ENCODE results near the gene SNED1.

Gene SNED1

GRCh38 chr2:240965905-240966456 lies 32.4 kb upstream of the SNED1 start:
- Histone ChIP-seq H3K27me3 (peaks cover 5% of the 10 kb centered on the region), H3K4me1 (ENCODE audit: control insufficient read depth in 1 of 2, insufficient read depth in 1 of 2, low read depth in 1 of 2, low read length in 1 of 2) (peaks cover 0 to 4% of the 10 kb centered on the region in 2 experiments), H3K36me3 (no peaks in the 10 kb centered on the region), H3K27ac (no peak overlapping the region), H3K4me3 (ENCODE audit: low read depth in 1 of 2, low read length in 1 of 2) (no peak overlapping the region), H3K9me3 (no peaks in the 10 kb centered on the region)
- TF ChIP-seq, protein P1, sequence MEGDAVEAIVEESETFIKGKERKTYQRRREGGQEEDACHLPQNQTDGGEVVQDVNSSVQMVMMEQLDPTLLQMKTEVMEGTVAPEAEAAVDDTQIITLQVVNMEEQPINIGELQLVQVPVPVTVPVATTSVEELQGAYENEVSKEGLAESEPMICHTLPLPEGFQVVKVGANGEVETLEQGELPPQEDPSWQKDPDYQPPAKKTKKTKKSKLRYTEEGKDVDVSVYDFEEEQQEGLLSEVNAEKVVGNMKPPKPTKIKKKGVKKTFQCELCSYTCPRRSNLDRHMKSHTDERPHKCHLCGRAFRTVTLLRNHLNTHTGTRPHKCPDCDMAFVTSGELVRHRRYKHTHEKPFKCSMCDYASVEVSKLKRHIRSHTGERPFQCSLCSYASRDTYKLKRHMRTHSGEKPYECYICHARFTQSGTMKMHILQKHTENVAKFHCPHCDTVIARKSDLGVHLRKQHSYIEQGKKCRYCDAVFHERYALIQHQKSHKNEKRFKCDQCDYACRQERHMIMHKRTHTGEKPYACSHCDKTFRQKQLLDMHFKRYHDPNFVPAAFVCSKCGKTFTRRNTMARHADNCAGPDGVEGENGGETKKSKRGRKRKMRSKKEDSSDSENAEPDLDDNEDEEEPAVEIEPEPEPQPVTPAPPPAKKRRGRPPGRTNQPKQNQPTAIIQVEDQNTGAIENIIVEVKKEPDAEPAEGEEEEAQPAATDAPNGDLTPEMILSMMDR (IDR thresholded peaks at IDR 0.05): no peak

- no peak overlapping the region for H3K27ac ChIP-seq
- H3K36me3 ChIP-seq: no peaks in the 10 kb centered on the region
- no peak overlapping the region for H3K4me3 ChIP-seq (ENCODE audit: low read depth in 1 of 2, low read length in 1 of 2)
- H3K9me3 ChIP-seq: no peaks in the 10 kb centered on the region
- peaks cover 5% of the 10 kb centered on the region for H3K27me3 ChIP-seq
- TF ChIP-seq, protein P1 (IDR thresholded peaks at IDR 0.05): no peak
- H3K4me1 ChIP-seq (ENCODE audit: control insufficient read depth in 1 of 2, insufficient read depth in 1 of 2, low read depth in 1 of 2, low read length in 1 of 2): peaks cover 0 to 4% of the 10 kb centered on the region in 2 experiments
These were observed 31.9 kb upstream of the SNED1 start for GRCh38 chr2:240966457-240966905.

DNA sequence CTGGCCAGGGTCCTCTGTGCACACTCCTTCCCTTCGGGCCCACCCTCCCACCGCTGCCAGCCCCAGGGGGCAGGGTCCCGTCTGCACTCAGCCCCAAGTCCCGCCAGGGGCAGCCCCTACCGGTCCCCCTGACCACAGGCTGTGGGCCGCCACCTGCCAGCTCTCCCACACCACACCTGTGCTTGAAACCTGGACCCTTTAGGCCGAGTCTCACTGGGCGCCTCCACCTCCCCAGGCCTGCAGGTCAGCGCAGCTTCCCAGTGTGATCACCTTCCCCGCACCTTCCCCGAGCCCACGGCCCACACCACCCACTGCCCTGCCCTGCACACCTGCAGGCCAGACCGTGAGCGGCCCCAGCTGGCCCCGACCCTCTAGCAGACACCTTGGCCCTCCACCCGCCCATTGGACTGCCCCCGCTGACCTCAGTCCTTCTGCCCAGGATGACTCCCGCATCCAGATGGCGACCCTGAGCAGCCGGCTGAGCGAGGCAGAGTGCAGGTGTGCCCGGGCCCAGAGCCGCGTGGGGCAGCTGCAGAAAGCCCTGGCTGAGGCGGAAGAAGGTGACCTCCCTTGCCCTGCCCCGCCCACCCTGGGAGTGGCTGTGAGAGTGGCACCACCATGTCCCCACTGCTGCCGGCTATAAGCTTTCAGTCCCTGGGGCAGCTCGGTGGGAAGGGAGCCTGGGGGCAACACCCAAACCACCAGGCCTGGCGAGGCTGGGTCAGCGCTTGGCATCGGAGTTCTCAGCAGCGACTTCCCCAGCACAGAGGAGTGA lies 31.3 kb upstream of the SNED1 start:
- Histone ChIP-seq H3K4me3 (ENCODE audit: low read depth in 1 of 2, low read length in 1 of 2) (no peak overlapping the region), H3K36me3 (no peaks in the 10 kb centered on the region), H3K27ac (no peak overlapping the region), H3K4me1 (ENCODE audit: control insufficient read depth in 1 of 2, insufficient read depth in 1 of 2, low read depth in 1 of 2, low read length in 1 of 2) (peaks cover 0 to 4% of the 10 kb centered on the region in 2 experiments), H3K27me3 (peaks cover 5% of the 10 kb centered on the region), H3K9me3 (no peaks in the 10 kb centered on the region)
- TF ChIP-seq, protein P1 (IDR thresholded peaks at IDR 0.05): no peak

GRCh38 chr2:240967681-240968621 lies 30.5 kb upstream of the SNED1 start:
- TF ChIP-seq, protein P1 (IDR thresholded peaks at IDR 0.05): no peak

More at GRCh38 chr2:240967681-240968621, 30.5 kb upstream of the SNED1 start:
- Histone ChIP-seq H3K36me3 (no peaks in the 10 kb centered on the region), H3K4me3 (ENCODE audit: low read depth in 1 of 2, low read length in 1 of 2) (no peak overlapping the region), H3K27ac (no peak overlapping the region), H3K27me3 (peaks cover 7% of the 10 kb centered on the region), H3K4me1 (ENCODE audit: control insufficient read depth in 1 of 2, insufficient read depth in 1 of 2, low read depth in 1 of 2, low read length in 1 of 2) (peaks cover 0 to 4% of the 10 kb centered on the region in 2 experiments), H3K9me3 (no peaks in the 10 kb centered on the region)

All from neutrophil (primary cell).